Ascending aorta (tissue), 2 donors: ENCODE data around the gene LYZL6. TPM values are rescaled to one million over a fixed set of nuclear protein-coding genes. Genes with fewer than 3 reads are reported as not detected.

Experiments
- DNase-seq, 2 donors: peaks; one replicate each; pipeline ENCODE4 v3.0.0-alpha.2; 2019; ENCODE audit warnings: low spot score in 2 of 2
- H3K27ac ChIP-seq, 2 donors: fragments of 200-600 bp; sonication (generic); one replicate each; pipeline ENCODE4 v1.5.1; 2016 to 2017; ENCODE audit warnings: mild to moderate bottlenecking in 1 of 2
- H3K27me3 ChIP-seq: fragments of 200-600 bp; sonication (generic); one replicate; pipeline ENCODE4 v1.5.1; 2017
- H3K36me3 ChIP-seq, 2 donors: fragments of 200-600 bp; sonication (generic); one replicate each; pipeline ENCODE4 v1.5.1; 2016
- H3K4me1 ChIP-seq, 2 donors: fragments of 200-600 bp; sonication (generic); one replicate each; pipeline ENCODE4 v1.5.1; 2016 to 2017; ENCODE audit warnings: mild to moderate bottlenecking in 1 of 2
- H3K4me3 ChIP-seq, 2 donors: fragments of 200-600 bp; sonication (generic); one replicate each; pipeline ENCODE4 v1.5.1; 2016 to 2017; ENCODE audit warnings: mild to moderate bottlenecking in 1 of 2
- H3K9me3 ChIP-seq, 2 donors: fragments of 200-600 bp; sonication (generic); one replicate each; pipeline ENCODE4 v1.5.1; 2016
- intact Hi-C: fragments of 100-400 bp; cut with DNase I; formaldehyde crosslinking; loops from one replicate; pipeline ENCODE4 v1.15.1; 2023
- total RNA-seq: library from RNA; depleted of rRNA; stranded (reverse); fragments of >200 nt; gene quantifications from one replicate; pipeline ENCODE4 v1.1.0, GENCODE V29; 2016
- TF ChIP-seq, protein P1 (sequence below), 3 experiments: fragments of 200-600 bp in 2 of 3; fragments of 450-650 bp in 1 of 3; sonication (generic) in 2 of 3; IDR thresholded peaks; one replicate each; pipeline ENCODE4 v1.5.1; 2016 to 2019; ENCODE audit warnings: antibody characterized with exemption in 3 of 3, mild to moderate bottlenecking in 1 of 3, moderate library complexity in 1 of 3

The LYZL6 gene
- total RNA-seq, 1 donor from 2014 or later = not detected

DNA sequence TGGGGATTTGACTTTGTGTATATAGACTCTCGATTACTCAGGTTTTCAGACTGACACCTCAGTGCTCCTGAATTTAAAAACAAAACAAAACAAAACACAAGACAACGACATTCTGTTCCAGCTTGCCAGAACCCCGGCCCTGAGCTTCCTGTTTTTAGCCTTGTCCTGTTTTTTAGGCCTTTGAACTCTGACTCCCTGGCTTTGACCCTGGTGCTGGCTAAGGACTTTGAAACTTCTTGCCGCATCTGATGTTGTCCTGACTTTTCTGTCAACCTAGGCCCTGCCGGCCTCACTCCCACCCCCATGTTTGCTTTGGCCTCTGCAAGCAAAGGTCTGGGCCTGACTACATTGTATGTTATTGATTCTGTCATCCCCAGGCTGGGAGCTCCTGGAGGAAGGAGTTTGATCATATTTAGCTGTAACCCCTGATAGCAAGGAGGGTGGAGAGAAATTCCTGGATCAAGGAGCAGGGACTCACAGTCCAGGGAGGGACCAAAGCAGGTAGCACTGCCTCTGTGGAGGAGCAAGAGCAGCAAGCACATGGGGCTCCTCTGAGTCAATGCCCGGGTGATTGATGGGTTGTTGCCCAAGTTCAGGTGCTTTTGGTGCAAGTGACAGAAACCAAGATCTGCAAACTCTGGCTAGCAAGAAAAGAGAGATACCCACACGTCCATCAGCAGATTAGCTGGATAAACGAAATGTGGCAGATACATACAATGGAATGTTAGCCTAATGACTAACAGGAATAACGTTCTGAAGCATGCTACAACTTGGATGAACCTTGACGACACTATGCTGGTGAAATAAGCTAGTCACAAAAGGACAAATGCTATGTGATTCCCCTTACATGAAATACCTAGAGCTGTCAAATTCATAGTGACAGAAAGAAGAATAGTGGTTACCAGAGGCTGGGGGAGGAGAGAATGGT is 30.1 kb upstream of the LYZL6 start:
- H3K9me3 ChIP-seq = no peaks in the 10 kb centered on the region
- no peak overlapping the region for H3K27ac ChIP-seq
- DNase-seq = no peak
- no peaks in the 10 kb centered on the region for H3K36me3 ChIP-seq
- H3K4me3 ChIP-seq = no peak overlapping the region
- H3K4me1 ChIP-seq = no peaks in the 10 kb centered on the region
- H3K27me3 ChIP-seq = no peaks in the 10 kb centered on the region
- TF ChIP-seq, protein P1, sequence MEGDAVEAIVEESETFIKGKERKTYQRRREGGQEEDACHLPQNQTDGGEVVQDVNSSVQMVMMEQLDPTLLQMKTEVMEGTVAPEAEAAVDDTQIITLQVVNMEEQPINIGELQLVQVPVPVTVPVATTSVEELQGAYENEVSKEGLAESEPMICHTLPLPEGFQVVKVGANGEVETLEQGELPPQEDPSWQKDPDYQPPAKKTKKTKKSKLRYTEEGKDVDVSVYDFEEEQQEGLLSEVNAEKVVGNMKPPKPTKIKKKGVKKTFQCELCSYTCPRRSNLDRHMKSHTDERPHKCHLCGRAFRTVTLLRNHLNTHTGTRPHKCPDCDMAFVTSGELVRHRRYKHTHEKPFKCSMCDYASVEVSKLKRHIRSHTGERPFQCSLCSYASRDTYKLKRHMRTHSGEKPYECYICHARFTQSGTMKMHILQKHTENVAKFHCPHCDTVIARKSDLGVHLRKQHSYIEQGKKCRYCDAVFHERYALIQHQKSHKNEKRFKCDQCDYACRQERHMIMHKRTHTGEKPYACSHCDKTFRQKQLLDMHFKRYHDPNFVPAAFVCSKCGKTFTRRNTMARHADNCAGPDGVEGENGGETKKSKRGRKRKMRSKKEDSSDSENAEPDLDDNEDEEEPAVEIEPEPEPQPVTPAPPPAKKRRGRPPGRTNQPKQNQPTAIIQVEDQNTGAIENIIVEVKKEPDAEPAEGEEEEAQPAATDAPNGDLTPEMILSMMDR (IDR thresholded peaks at IDR 0.05) = no peak
- intact Hi-C loops = loop anchor here (10.0 kb wide), 1 partner anchor 171 kb away; no protein-coding TSS in a partner anchor

DNA sequence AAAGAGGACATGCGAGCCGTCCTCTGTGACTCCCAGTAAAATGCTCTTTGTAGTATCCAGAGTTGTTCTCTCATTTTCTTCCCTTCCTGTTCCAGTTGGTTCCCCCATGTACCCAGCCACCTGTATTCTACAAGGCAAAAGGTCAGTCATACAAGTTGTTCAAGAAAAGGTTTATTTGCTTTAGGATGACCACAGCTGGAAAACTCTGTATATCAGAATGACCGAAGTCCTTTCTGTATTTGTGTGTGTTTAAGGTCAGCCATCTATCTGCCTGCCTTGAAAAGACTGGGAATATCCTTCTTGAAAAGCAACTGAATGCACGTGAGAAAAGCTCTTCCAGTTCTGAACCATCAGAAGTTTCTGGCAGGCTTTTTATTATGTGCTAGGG is 29.4 kb upstream of the LYZL6 start:
- no peaks in the 10 kb centered on the region for H3K36me3 ChIP-seq
- TF ChIP-seq, protein P1 (IDR thresholded peaks at IDR 0.05) = no peak
- no peaks in the 10 kb centered on the region for H3K4me1 ChIP-seq
- DNase-seq = no peak
- H3K27ac ChIP-seq = no peak overlapping the region
- no peaks in the 10 kb centered on the region for H3K9me3 ChIP-seq
- intact Hi-C loops = loop anchor here (10.0 kb wide), 1 partner anchor 172 kb away; no protein-coding TSS in a partner anchor
- no peak overlapping the region for H3K4me3 ChIP-seq
- no peaks in the 10 kb centered on the region for H3K27me3 ChIP-seq

DNA sequence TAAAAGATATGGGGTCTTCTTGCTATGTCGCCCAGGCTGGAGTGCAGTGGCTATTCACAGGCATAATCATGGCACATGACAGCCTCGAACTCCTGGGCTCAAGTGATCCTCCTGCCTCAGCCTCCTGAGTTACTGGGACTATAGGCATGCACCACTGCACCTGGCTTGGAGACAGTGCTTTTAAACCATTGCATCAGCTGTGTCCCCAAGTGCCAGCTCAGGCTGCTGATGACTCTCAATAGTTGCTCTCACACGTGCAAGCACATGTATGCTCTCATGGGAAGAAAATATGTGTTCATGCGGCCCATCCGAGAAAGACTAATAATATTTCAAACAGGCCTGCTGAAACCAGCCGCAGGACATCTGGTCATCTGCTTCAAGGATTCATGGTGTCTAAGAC is 29.0 kb upstream of the LYZL6 start:
- no peaks in the 10 kb centered on the region for H3K9me3 ChIP-seq
- intact Hi-C loops = loop anchor here (10.0 kb wide), 1 partner anchor 172 kb away; no protein-coding TSS in a partner anchor
- TF ChIP-seq, protein P1 (IDR thresholded peaks at IDR 0.05) = no peak
- H3K27ac ChIP-seq = no peak overlapping the region
- H3K36me3 ChIP-seq = no peaks in the 10 kb centered on the region
- no peaks in the 10 kb centered on the region for H3K4me1 ChIP-seq
- H3K27me3 ChIP-seq = no peaks in the 10 kb centered on the region
- DNase-seq = no peak
- no peak overlapping the region for H3K4me3 ChIP-seq

DNA sequence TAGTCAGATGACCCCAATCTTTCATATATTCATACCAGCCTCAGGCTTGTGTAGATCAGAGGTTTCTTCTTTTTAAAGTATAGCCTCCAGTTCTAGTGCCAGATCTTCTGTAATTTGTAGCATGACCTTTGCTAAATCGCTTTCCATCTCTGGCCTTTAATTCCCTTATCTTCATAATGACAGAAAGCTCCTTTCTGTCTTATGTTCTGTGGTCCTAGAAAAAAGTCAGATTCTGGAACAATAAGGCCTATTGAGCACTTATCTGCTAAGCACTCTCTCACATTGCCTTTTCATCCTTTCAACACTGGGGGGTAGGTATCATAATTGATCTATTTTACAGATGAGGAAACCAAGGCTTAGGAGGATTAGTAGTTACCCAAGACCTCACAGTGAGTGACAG is 28.6 kb upstream of the LYZL6 start:
- Histone ChIP-seq H3K4me3 (no peak overlapping the region), H3K4me1 (no peaks in the 10 kb centered on the region), H3K9me3 (no peaks in the 10 kb centered on the region), H3K27ac (no peak overlapping the region), H3K27me3 (no peaks in the 10 kb centered on the region), H3K36me3 (no peaks in the 10 kb centered on the region)
- intact Hi-C loops = loop anchor here (10.0 kb wide), 1 partner anchor 173 kb away; no protein-coding TSS in a partner anchor
- DNase-seq = no peak
- TF ChIP-seq, protein P1 (IDR thresholded peaks at IDR 0.05) = no peak

DNA sequence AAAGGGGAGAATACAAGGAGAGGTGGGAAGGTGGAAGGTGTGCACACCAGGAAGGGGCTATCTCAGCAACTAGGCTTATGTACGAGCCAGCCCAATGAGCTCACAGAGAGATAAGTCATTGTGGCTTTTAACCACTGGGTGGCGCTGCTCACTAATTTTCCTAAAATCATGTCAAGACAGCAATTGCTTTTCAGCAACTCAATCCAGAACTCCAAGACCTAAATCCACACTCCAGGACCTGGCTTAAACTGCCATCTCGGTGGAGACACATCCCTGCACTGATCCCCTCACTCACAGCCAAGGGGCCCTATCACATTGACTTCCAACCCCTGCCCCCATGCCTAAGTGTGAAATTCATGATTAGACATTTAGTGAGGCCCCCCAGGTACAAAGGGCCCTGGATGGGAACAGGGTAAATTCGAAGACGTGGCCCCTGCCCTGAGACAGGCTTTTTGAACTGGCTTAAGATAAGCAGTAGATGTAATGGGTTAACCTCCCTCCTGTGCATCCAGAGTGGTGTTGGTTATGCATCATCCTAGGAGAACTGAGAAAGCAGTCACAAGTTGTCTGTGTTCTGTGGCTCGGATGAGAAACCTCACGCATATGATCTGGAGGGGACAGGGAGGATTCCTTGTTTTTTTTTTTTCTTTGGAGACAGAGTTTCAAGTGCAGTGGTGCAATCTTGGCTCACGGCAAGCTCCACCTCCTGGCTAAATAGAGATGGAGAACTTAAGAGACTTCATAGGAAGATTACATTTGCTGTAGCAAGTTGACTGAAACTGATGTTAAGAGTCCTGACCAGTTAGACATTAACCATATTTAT is 26.3 kb upstream of the LYZL6 start:
- Histone ChIP-seq H3K9me3 (no peaks in the 10 kb centered on the region), H3K27me3 (no peaks in the 10 kb centered on the region), H3K4me1 (no peaks in the 10 kb centered on the region), H3K4me3 (no peak overlapping the region), H3K36me3 (no peaks in the 10 kb centered on the region), H3K27ac (no peak overlapping the region)
- TF ChIP-seq, protein P1 (IDR thresholded peaks at IDR 0.05) = peak; percentile 49 to 59 (median 51)
- intact Hi-C loops = loop anchor here (1.0 to 10.0 kb wide), 2 partner anchors 175 to 514 kb away; no protein-coding TSS in a partner anchor
- DNase-seq = peak in 1 of 2 donors; percentile 84
